Tibial nerve (tissue), 4 donors: ENCODE results near the gene KCMF1. TPM values are rescaled to one million over a fixed set of nuclear protein-coding genes. Genes with fewer than 3 reads are reported as not detected.

Source experiments
- DNase-seq, 2 donors: peaks; one replicate each; pipeline ENCODE4 v3.0.0-alpha.2; 2019; ENCODE audit warnings: low spot score in 2 of 2
- H3K27ac ChIP-seq, 4 donors: fragments of 200-600 bp; sonication (generic) in 3 of 4; one replicate each; pipeline ENCODE4 v1.5.1; 2017 to 2019; ENCODE audit warnings: mild to moderate bottlenecking in 1 of 4
- H3K27me3 ChIP-seq, 2 donors: fragments of 200-600 bp; sonication (generic) in 1 of 2; one replicate each; pipeline versions ENCODE4 v1.5.1 to v1.6.0; 2017 to 2019
- H3K36me3 ChIP-seq, 3 donors: fragments of 200-600 bp; sonication (generic); one replicate each; pipeline ENCODE4 v1.5.1; 2018 to 2019
- H3K4me1 ChIP-seq, 4 donors: fragments of 200-600 bp; sonication (generic) in 3 of 4; one replicate each; pipeline ENCODE4 v1.5.1; 2017 to 2019
- H3K4me3 ChIP-seq, 4 donors: fragments of 200-600 bp; sonication (generic) in 3 of 4; one replicate each; pipeline ENCODE4 v1.5.1; 2017 to 2019; ENCODE audit warnings: mild to moderate bottlenecking in 1 of 4, moderate library complexity in 1 of 4
- H3K9me3 ChIP-seq, 4 donors: fragments of 200-600 bp; sonication (generic) in 3 of 4; one replicate each; pipeline ENCODE4 v1.5.1; 2017 to 2019
- CTCF ChIP-seq, 5 experiments: fragments of 200-600 bp in 3 of 5; fragments of 450-650 bp in 2 of 5; sonication (generic) in 3 of 5; IDR thresholded peaks; one replicate each; pipeline ENCODE4 v1.5.1; 2016 to 2019; ENCODE audit warnings: antibody characterized with exemption in 5 of 5, mild to moderate bottlenecking in 3 of 5, moderate library complexity in 2 of 5
- EP300 ChIP-seq, 2 donors: sonication (generic); formaldehyde crosslinking; IDR thresholded peaks; one replicate each; pipeline ENCODE4 v1.6.1; 2017; ENCODE audit warnings: antibody characterized with exemption in 2 of 2, mild to moderate bottlenecking in 1 of 2
- POLR2A ChIP-seq, 2 donors: fragments of 450-650 bp; IDR thresholded peaks; one replicate each; pipeline ENCODE4 v1.6.1; 2017; ENCODE audit warnings: antibody characterized with exemption in 2 of 2, mild to moderate bottlenecking in 2 of 2, moderate library complexity in 2 of 2
- WGBS, 2 donors: methylation state at CpG; one replicate each; pipeline ENCODE4 v1.1.5; 2018; 5-methylcytosine and 5-hydroxymethylcytosine counted together
- total RNA-seq, 4 donors: library from RNA; depleted of rRNA; stranded (reverse); fragments of >200 nt; gene quantifications; one replicate each; pipeline ENCODE4 v1.1.0, GENCODE V29; 2016

The KCMF1 gene
- total RNA-seq, 4 donors from 2014 or later: 22.9 to 35.1 (median 29.7) TPM

GRCh38 chr2:84962917-84963316 is 8.0 kb upstream of the KCMF1 start:
- TF ChIP-seq EP300 (IDR thresholded peaks at IDR 0.05) (no peak), CTCF (IDR thresholded peaks at IDR 0.05) (no peak), POLR2A (IDR thresholded peaks at IDR 0.05) (no peak)
- no peaks in the 10 kb centered on the region for H3K27me3 ChIP-seq
- H3K4me1 ChIP-seq: peaks cover 0 to 48% (median 22%) of the 10 kb centered on the region in 4 donors
- H3K9me3 ChIP-seq: no peaks in the 10 kb centered on the region
- H3K4me3 ChIP-seq: no peak overlapping the region
- peaks cover 0 to 4% (median 0%) of the 10 kb centered on the region in 3 donors for H3K36me3 ChIP-seq
- DNase-seq: no peak
- WGBS, 2 donors: 96% methylated on average over 4 of the region's 4 CpGs
- no peak overlapping the region for H3K27ac ChIP-seq

- Histone ChIP-seq H3K27me3 (no peaks in the 10 kb centered on the region), H3K36me3 (peaks cover 0 to 4% (median 0%) of the 10 kb centered on the region in 3 donors), H3K4me1 (peaks cover 0 to 48% (median 25%) of the 10 kb centered on the region in 4 donors), H3K4me3 (no peak overlapping the region), H3K9me3 (no peaks in the 10 kb centered on the region), H3K27ac (peak overlapping the region in 2 of 4 donors; percentile 37 to 83)
- 88% methylated on average over 2 of the region's 2 CpGs for WGBS, 2 donors
- TF ChIP-seq POLR2A (IDR thresholded peaks at IDR 0.05) (no peak), CTCF (IDR thresholded peaks at IDR 0.05) (no peak), EP300 (IDR thresholded peaks at IDR 0.05) (no peak)
- DNase-seq: no peak
These were observed 7.7 kb upstream of the KCMF1 start for GRCh38 chr2:84963323-84963691.

- H3K4me1 ChIP-seq: peaks cover 0 to 51% (median 28%) of the 10 kb centered on the region in 4 donors
- no peaks in the 10 kb centered on the region for H3K9me3 ChIP-seq
- TF ChIP-seq CTCF (IDR thresholded peaks at IDR 0.05) (no peak), EP300 (IDR thresholded peaks at IDR 0.05) (no peak), POLR2A (IDR thresholded peaks at IDR 0.05) (no peak)
- 76 to 81% methylated on average over 9 of the region's 9 CpGs for WGBS, 2 donors
- no peak for DNase-seq
- no peak overlapping the region for H3K4me3 ChIP-seq
- peak overlapping the region in 2 of 4 donors; percentile 75 to 83 for H3K27ac ChIP-seq
- peaks cover 0 to 4% (median 0%) of the 10 kb centered on the region in 3 donors for H3K36me3 ChIP-seq
- H3K27me3 ChIP-seq: no peaks in the 10 kb centered on the region
These were observed 7.1 kb upstream of the KCMF1 start for GRCh38 chr2:84963692-84964405.

- DNase-seq: no peak
- H3K4me1 ChIP-seq: peaks cover 0 to 59% (median 34%) of the 10 kb centered on the region in 4 donors
- H3K27ac ChIP-seq: peak overlapping the region in 2 of 4 donors; percentile 75 to 83
- peaks cover 0 to 4% (median 0%) of the 10 kb centered on the region in 3 donors for H3K36me3 ChIP-seq
- TF ChIP-seq CTCF (IDR thresholded peaks at IDR 0.05) (no peak), EP300 (IDR thresholded peaks at IDR 0.05) (no peak), POLR2A (IDR thresholded peaks at IDR 0.05) (no peak)
- no peaks in the 10 kb centered on the region for H3K27me3 ChIP-seq
- H3K4me3 ChIP-seq: no peak overlapping the region
- 89 to 90% methylated on average over 9 of the region's 9 CpGs for WGBS, 2 donors
- no peaks in the 10 kb centered on the region for H3K9me3 ChIP-seq
These were observed 6.4 kb upstream of the KCMF1 start for GRCh38 chr2:84964406-84965191.

- Histone ChIP-seq H3K27ac (peak overlapping the region in 3 of 4 donors; percentile 44 to 83 (median 75)), H3K4me3 (no peak overlapping the region), H3K27me3 (no peaks in the 10 kb centered on the region), H3K36me3 (peaks cover 0 to 4% (median 0%) of the 10 kb centered on the region in 3 donors), H3K9me3 (no peaks in the 10 kb centered on the region), H3K4me1 (peaks cover 0 to 63% (median 33%) of the 10 kb centered on the region in 4 donors)
- DNase-seq: no peak
- TF ChIP-seq CTCF (IDR thresholded peaks at IDR 0.05) (no peak), EP300 (IDR thresholded peaks at IDR 0.05) (no peak), POLR2A (IDR thresholded peaks at IDR 0.05) (no peak)
These were observed 5.8 kb upstream of the KCMF1 start for GRCh38 chr2:84965192-84965516.
